K562 (cell line): ENCODE data around the gene NFIB. TPM values are rescaled to one million over a fixed set of nuclear protein-coding genes. Genes with fewer than 3 reads are reported as not detected.

Source experiments
- ATAC-seq: fragments of 200-7000 bp; cut with Tn5 transposase; 3 replicates; pipeline ENCODE4 v1.9.1; 2020; ENCODE audit warnings: moderate library complexity
- BruUV-seq: library from RNA; stranded (reverse); fragments of 400-500 nt; replicated peaks from 2 replicates; lab custom pipeline; 2021; lab: Mats Ljungman, UMichigan
- CTCF ChIA-PET: fragments of 300-600 bp; formaldehyde crosslinking; extraction: SDS; loops from one replicate; lab custom pipeline; 2021; ENCODE audit warnings: low intra/inter-chr PET ratio; lab: Yijun Ruan, JAX
- POLR2A ChIA-PET: fragments of 300-600, 350-650 bp; sonication (Branson Sonifier 250); formaldehyde crosslinking; extraction: SDS; loops from one replicate; lab custom pipeline; 2021; ENCODE audit warnings: antibody characterized with exemption, inconsistent platforms; lab: Yijun Ruan, JAX
- DNase-seq, 4 experiments: peaks; one replicate each; pipeline versions ENCODE4 v3.0.0 to v3.0.0-alpha.2; 2011 to 2018; ENCODE audit warnings: low spot score in 3 of 4, mixed read lengths in 3 of 4; ENCODE audit errors: extremely low read depth in 1 of 4
- FAIRE-seq: peaks from 2 replicates; lab custom pipeline; 2011; peaks lifted over from hg19 to GRCh38; lab: Jason Lieb, UNC
- H2AFZ ChIP-seq: 2 replicates; pipeline ENCODE4 v1.6.0; 2011; ENCODE audit warnings: low read depth, low read length, control low read depth, inconsistent platforms
- H3K27ac ChIP-seq: fragments of 200-600 bp; 3 replicates; pipeline ENCODE4 v1.8.0; 2011; ENCODE audit warnings: low read depth, mild to moderate bottlenecking, control low read depth, inconsistent platforms, low read length, moderate library complexity, mixed read lengths; ENCODE audit errors: extremely low read depth
- H3K27me3 ChIP-seq, 2 experiments: fragments of 300-600 bp in 1 of 2; 2 replicates in 1 of 2; 3 replicates in 1 of 2; pipeline versions ENCODE4 v1.6.0 to v1.8.0; 2011; ENCODE audit warnings: inconsistent platforms in 2 of 2, low read length in 2 of 2, mild to moderate bottlenecking in 1 of 2, mixed read lengths in 1 of 2, moderate library complexity in 1 of 2; ENCODE audit not compliant: control insufficient read depth in 2 of 2, insufficient read depth in 2 of 2
- H3K36me3 ChIP-seq: fragments of 300-600 bp; 3 replicates; pipeline ENCODE4 v1.8.0; 2011; ENCODE audit warnings: mild to moderate bottlenecking, low read length, inconsistent platforms; ENCODE audit not compliant: control insufficient read depth, insufficient read depth
- H3K4me1 ChIP-seq, 2 experiments: fragments of 200-600 bp in 1 of 2; replicated peaks in 1 of 2; 2 replicates in 1 of 2; 3 replicates in 1 of 2; pipeline versions ENCODE4 v1.5.1 to v1.8.0; 2011; ENCODE audit warnings: inconsistent platforms in 2 of 2, low read length in 2 of 2, mild to moderate bottlenecking in 1 of 2, mixed read lengths in 1 of 2, moderate library complexity in 1 of 2; ENCODE audit not compliant: control insufficient read depth in 2 of 2, insufficient read depth in 2 of 2
- H3K4me2 ChIP-seq: 2 replicates; pipeline ENCODE4 v1.6.1; 2011; ENCODE audit warnings: low read length, control low read depth, inconsistent platforms, mixed read lengths; ENCODE audit not compliant: insufficient read depth
- H3K4me3 ChIP-seq: fragments of 200-600 bp; sonication (generic), shearing (Covaris generic); 2 replicates; pipeline ENCODE4 v1.5.1; 2016; ENCODE audit warnings: control low read depth, inconsistent platforms
- H3K79me2 ChIP-seq: fragments of 200-600 bp; 3 replicates; pipeline ENCODE4 v1.8.0; 2011; ENCODE audit warnings: low read length, inconsistent platforms; ENCODE audit not compliant: control insufficient read depth, insufficient read depth
- H3K9ac ChIP-seq, 2 experiments: 2 replicates each; pipeline versions ENCODE4 v1.6.0 to v1.6.1; 2011; ENCODE audit warnings: low read depth in 2 of 2, low read length in 2 of 2, control low read depth in 1 of 2, inconsistent platforms in 1 of 2, mild to moderate bottlenecking in 1 of 2, mixed read lengths in 1 of 2; ENCODE audit not compliant: insufficient read depth in 1 of 2
- H3K9me1 ChIP-seq: one replicate; pipeline ENCODE4 v1.6.0; 2011; ENCODE audit warnings: inconsistent platforms, mild to moderate bottlenecking, low read length, moderate library complexity; ENCODE audit not compliant: control insufficient read depth, insufficient read depth
- H3K9me3 ChIP-seq: replicated peaks from 2 replicates; pipeline ENCODE4 v1.5.1; 2011; ENCODE audit warnings: low read depth, low read length, inconsistent platforms; ENCODE audit not compliant: control insufficient read depth, insufficient read depth
- H4K20me1 ChIP-seq: replicated peaks from 2 replicates; pipeline ENCODE4 v1.6.1; 2011; ENCODE audit warnings: low read length, inconsistent platforms, mixed read lengths; ENCODE audit not compliant: control insufficient read depth, insufficient read depth
- CBFB ChIP-seq: sonication (generic); formaldehyde crosslinking; IDR thresholded peaks from 2 replicates; pipeline ENCODE4 v1.4.0; 2020; ENCODE audit warnings: mild to moderate bottlenecking, missing genetic modification reagents
- CGGBP1 ChIP-seq: fragments of 250-450 bp; sonication (Bioruptor Pico); IDR thresholded peaks from 2 replicates; pipeline ENCODE4 v1.9.0; 2021; ENCODE audit warnings: mild to moderate bottlenecking
- CTCFL ChIP-seq: IDR thresholded peaks from 2 replicates; pipeline ENCODE4 v1.6.1; 2011; ENCODE audit warnings: borderline replicate concordance, low read depth, mild to moderate bottlenecking, moderate library complexity, low read length; ENCODE audit not compliant: insufficient read depth, poor library complexity, severe bottlenecking
- FUS ChIP-seq: fragments of 200-400 bp; formaldehyde crosslinking; optimal IDR thresholded peaks from 2 replicates; pipeline ENCODE3; 2017; ENCODE audit warnings: low read depth, low read length
- HDAC8 ChIP-seq: fragments of 450-650 bp; IDR thresholded peaks from 2 replicates; pipeline ENCODE4 v1.6.1; 2016; ENCODE audit warnings: mild to moderate bottlenecking, missing genetic modification characterization, moderate library complexity, missing compliant biosample characterization
- KLF10 ChIP-seq: fragments of 250-450 bp; sonication (Bioruptor Pico); IDR thresholded peaks from 2 replicates; pipeline ENCODE4 v1.6.1; 2021; ENCODE audit warnings: matching md5 sums
- MEF2A ChIP-seq: IDR thresholded peaks from 2 replicates; pipeline ENCODE4 v1.6.1; 2011; ENCODE audit warnings: low read depth, mild to moderate bottlenecking, low read length, moderate library complexity; ENCODE audit not compliant: control insufficient read depth
- SUPT5H ChIP-seq: fragments of 450-650 bp; IDR thresholded peaks from 2 replicates; pipeline ENCODE4 v1.6.1; 2016
- ZNF274 ChIP-seq: IDR thresholded peaks from 2 replicates; pipeline ENCODE4 v1.6.1; 2011; ENCODE audit warnings: low read depth, mild to moderate bottlenecking, low read length, moderate library complexity, borderline replicate concordance
- ZNF57 ChIP-seq: fragments of 450-650 bp; formaldehyde crosslinking; IDR thresholded peaks from 2 replicates; pipeline ENCODE4 v1.4.0; 2020; ENCODE audit warnings: mild to moderate bottlenecking, moderate library complexity
- ZNF583 ChIP-seq: fragments of 250-450 bp; sonication (Bioruptor Pico); IDR thresholded peaks from 2 replicates; pipeline ENCODE4 v1.4.0; 2020
- ZNF639 ChIP-seq, 2 experiments: fragments of 200-800 bp in 1 of 2; sonication (Bioruptor generic) in 1 of 2; sonication (generic) in 1 of 2; formaldehyde crosslinking in 1 of 2; IDR thresholded peaks in 1 of 2; conservative IDR thresholded peaks in 1 of 2; 2 replicates each; pipeline versions ENCODE4 v1.5.0 to v1.6.1; 2016 to 2020; ENCODE audit warnings: missing compliant biosample characterization in 1 of 2, missing genetic modification characterization in 1 of 2, missing genetic modification reagents in 1 of 2
- WGBS: fragments of 100-300 bp; shearing (Covaris generic); methylation state at CpG from one replicate; pipeline ENCODE4 v1.1.6; 2016; ENCODE audit warnings: low coverage, mixed read lengths; ENCODE audit not compliant: insufficient coverage; ENCODE audit errors: missing lambda C conversion rate; 5-methylcytosine and 5-hydroxymethylcytosine counted together
- in situ Hi-C: fragments of 300-500 bp; cut with MboI; formaldehyde crosslinking; loops from 4 replicates; pipeline ENCODE4 v1.15.0; 2018; ENCODE audit warnings: inconsistent platforms, mixed read lengths
- intact Hi-C: fragments of 100-400 bp; cut with micrococcal nuclease; formaldehyde crosslinking; loops from 2 replicates; pipeline ENCODE4 v1.14.2; 2022
- polyA plus RNA-seq, 8 experiments: library from polyadenylated mRNA; depleted of rRNA in 4 of 8; stranded (reverse) in 5 of 8; unstranded in 3 of 8; fragments of >200 nt; fragmentation: Nextera tagmentation in 2 of 8; fragmentation: Illumina TruSeq in 1 of 8; extraction: Ambion mirVana in 2 of 8; extraction: Trizol in 1 of 8; gene quantifications; 2 replicates each; pipeline versions ENCODE4 v1.2.1 to v1.2.3, GENCODE V29; 2011 to 2014; ENCODE audit warnings: inconsistent platforms in 1 of 8, missing spikeins in 1 of 8
- total RNA-seq, 7 experiments: library from RNA; depleted of rRNA in 6 of 7; stranded (reverse); fragments of >200 nt in 6 of 7; fragmentation: Illumina TruSeq in 2 of 7; extraction: Trizol in 2 of 7; gene quantifications; 2 replicates each; pipeline versions ENCODE4 v1.2.1 to v1.2.3, GENCODE V29; 2011 to 2021; ENCODE audit warnings: low replicate concordance in 1 of 7

Gene NFIB
- total and polyA plus RNA-seq, 9 of the 15 experiments (the other 6 are each of a cell fraction or from before 2014, with no cell fraction given) = 1.2 to 3.3 (median 1.9) TPM

- FAIRE-seq = no peak
- CTCF ChIA-PET = no interaction called here
- 26% methylated on average over 4 of the region's 5 CpGs for WGBS
These were observed 37.4 kb upstream of the NFIB start for GRCh38 chr9:14351221-14351836.

GRCh38 chr9:14350754-14351153, 36.8 kb upstream of the NFIB start:
- FAIRE-seq = no peak
- no peaks in the 10 kb centered on the region; the same call in 1 of the 2 replicates for H3K9me3 ChIP-seq
- H4K20me1 ChIP-seq = no peaks in the 10 kb centered on the region
- in situ Hi-C loops = loop anchor here (10.0 kb wide), 1 partner anchor 386 kb away; no protein-coding TSS in a partner anchor
- H3K4me1 ChIP-seq = peaks cover 0 to 4% of the 10 kb centered on the region in 2 experiments; a peak in 1 of 5 replicates
- no peaks in the 10 kb centered on the region for H3K36me3 ChIP-seq
- H3K9ac ChIP-seq = no peak overlapping the region
- no peak for DNase-seq
- 78% methylated on average over 10 of the region's 11 CpGs for WGBS
- ChIA-PET CTCF (no interaction called here), POLR2A (no interaction called here)
- no TSS peak for BruUV-seq
- no peaks in the 10 kb centered on the region for H3K9me1 ChIP-seq
- H3K27ac ChIP-seq = no peak overlapping the region
- no peak overlapping the region for H2AFZ ChIP-seq
- H3K79me2 ChIP-seq = no peaks in the 10 kb centered on the region
- no peak overlapping the region for H3K4me2 ChIP-seq
- H3K4me3 ChIP-seq = no peak overlapping the region
- intact Hi-C loops = no loop called here
- 0 out of 5 replicates have a peak, but pooled peaks cover 0 to 1% of the 10 kb centered on the region in 2 experiments for H3K27me3 ChIP-seq
- ATAC-seq = no peak
- TF ChIP-seq ZNF583 (no peak), ZNF639 (CRISPR knock-in tag; conservative IDR thresholded peaks at IDR 0.05 in 1 of 2, IDR thresholded peaks at IDR 0.05 in 1 of 2) (no peak), ZNF57 (CRISPR knock-in tag) (no peak), KLF10 (no peak), MEF2A (no peak), FUS (no peak), HDAC8 (tag) (no peak), CTCFL (no peak)

More at GRCh38 chr9:14351221-14351836, 37.4 kb upstream of the NFIB start:
- intact Hi-C loops (no loop called here), in situ Hi-C loops (loop anchor here (10.0 kb wide), 1 partner anchor 387 kb away; no protein-coding TSS in a partner anchor)
- no peak overlapping the region for H2AFZ ChIP-seq
- no peaks in the 10 kb centered on the region; the same call in 1 of the 2 replicates for H3K9me3 ChIP-seq
- no peak overlapping the region for H3K4me2 ChIP-seq
- H3K36me3 ChIP-seq = no peaks in the 10 kb centered on the region
- DNase-seq (no peak), ATAC-seq (no peak)
- H4K20me1 ChIP-seq = no peaks in the 10 kb centered on the region
- H3K4me1 ChIP-seq = peaks cover 0 to 4% of the 10 kb centered on the region in 2 experiments; a peak in 1 of 5 replicates
- H3K9me1 ChIP-seq = no peaks in the 10 kb centered on the region
- no peak overlapping the region for H3K9ac ChIP-seq
- BruUV-seq = no TSS peak
- H3K4me3 ChIP-seq = no peak overlapping the region
- no peaks in the 10 kb centered on the region for H3K27me3 ChIP-seq
- POLR2A ChIA-PET = no interaction called here
- H3K79me2 ChIP-seq = no peaks in the 10 kb centered on the region
- no peak for TF ChIP-seq SUPT5H
- no peak for TF ChIP-seq ZNF274
- no peak for TF ChIP-seq CGGBP1 (CRISPR knock-in tag)
- TF ChIP-seq CBFB (CRISPR knock-in tag) = no peak
- no peak overlapping the region for H3K27ac ChIP-seq
